ENCODE results near the gene CTXND1. TPM values are rescaled to one million over a fixed set of nuclear protein-coding genes. Genes with fewer than 3 reads are reported as not detected.
"Not testable (repeated sequence)": the region's sequence is repeated elsewhere in the genome, so short reads cannot be mapped to it uniquely, and the experiment has no call there.

CTXND1 gene
- total and polyA plus RNA-seq, 2 of the 13 experiments (the other 11 are each of a cell fraction or from before 2014, with no cell fraction given): 1.2 to 2.1 TPM

GRCh38 chr15:80295777-80296176, 43.8 kb upstream of the CTXND1 start:
- H3K4me1 ChIP-seq (ENCODE audit: insufficient read depth, low read length); FAIRE-seq; ATAC-seq; H3K4me3 ChIP-seq (replicated peaks in 1 of 3; ENCODE audit: insufficient read depth in 1 of 3, low read depth in 2 of 3, low read length in 3 of 3); intact Hi-C loops (cut with micrococcal nuclease; ENCODE audit: unreplicated experiment); H3K36me3 ChIP-seq (replicated peaks in 1 of 2; ENCODE audit: control insufficient read depth in 1 of 2, insufficient read depth in 2 of 2, low read length in 2 of 2); H3K9me3 ChIP-seq (ENCODE audit: low read length); BruUV-seq (replicated peaks); H2AFZ ChIP-seq (ENCODE audit: low read length); H3K79me2 ChIP-seq (ENCODE audit: insufficient read depth, low read length); H3K27ac ChIP-seq (ENCODE audit: extremely low read length, insufficient read depth, low read length); H3K4me2 ChIP-seq (ENCODE audit: low read depth, low read length); DNase-seq (ENCODE audit: low spot score); in situ Hi-C loops (cut with HindIII; ENCODE audit: extremely low pct_ligation_motif_present, low pct_unique_long_range_greater_than_20kb); CTCF ChIA-PET (ENCODE audit: low intra/inter-chr PET ratio, low total read pairs); H3K27me3 ChIP-seq (ENCODE audit: control insufficient read depth in 1 of 2, insufficient read depth in 2 of 2, low read length in 2 of 2); H4K20me1 ChIP-seq (ENCODE audit: insufficient read depth, low read length); POLR2A ChIA-PET; H3K9ac ChIP-seq (ENCODE audit: insufficient read depth, low read depth, low read length): not testable (repeated sequence)
- WGBS (ENCODE audit: low lambda C conversion rate): 80% methylated on average over 4 of the region's 4 CpGs
- peak; percentile 64 for TF ChIP-seq MAFF (IDR thresholded peaks at IDR 0.05; ENCODE audit: low read depth, low read length)
- peak; percentile 21 to 62; a peak in 2 of 4 replicates for TF ChIP-seq MAFK (conservative IDR thresholded peaks at IDR 0.05 in 1 of 2, IDR thresholded peaks at IDR 0.05 in 1 of 2; ENCODE audit: low read length in 2 of 2)

- H3K4me3 ChIP-seq (replicated peaks in 1 of 3; ENCODE audit: insufficient read depth in 1 of 3, low read depth in 2 of 3, low read length in 3 of 3): no peak overlapping the region
- H3K27ac ChIP-seq (ENCODE audit: extremely low read length, insufficient read depth, low read length): no peak overlapping the region
- ChIA-PET POLR2A (no interaction called here), CTCF (ENCODE audit: low intra/inter-chr PET ratio, low total read pairs) (no interaction called here)
- H3K79me2 ChIP-seq (ENCODE audit: insufficient read depth, low read length): no peaks in the 10 kb centered on the region
- no peaks in the 10 kb centered on the region for H4K20me1 ChIP-seq (ENCODE audit: insufficient read depth, low read length)
- H3K4me2 ChIP-seq (ENCODE audit: low read depth, low read length): no peak overlapping the region
- BruUV-seq (replicated peaks): no TSS peak
- DNase-seq (ENCODE audit: low spot score): no peak
- peaks cover 0 to 7% of the 10 kb centered on the region in 2 experiments; a peak in 1 of 5 replicates for H3K27me3 ChIP-seq (ENCODE audit: control insufficient read depth in 1 of 2, insufficient read depth in 2 of 2, low read length in 2 of 2)
- H2AFZ ChIP-seq (ENCODE audit: low read length): no peak overlapping the region
- in situ Hi-C loops (cut with HindIII; ENCODE audit: extremely low pct_ligation_motif_present, low pct_unique_long_range_greater_than_20kb) (no loop called here), intact Hi-C loops (cut with micrococcal nuclease; ENCODE audit: unreplicated experiment) (no loop called here)
- no peaks in the 10 kb centered on the region for H3K36me3 ChIP-seq (replicated peaks in 1 of 2; ENCODE audit: control insufficient read depth in 1 of 2, insufficient read depth in 2 of 2, low read length in 2 of 2)
- ATAC-seq: no peak
- no peak for TF ChIP-seq SNAI1 (CRISPR knock-in tag; IDR thresholded peaks at IDR 0.05; ENCODE audit: borderline replicate concordance)
- TF ChIP-seq TSC22D2 (CRISPR knock-in tag; IDR thresholded peaks at IDR 0.05; ENCODE audit: borderline replicate concordance): no peak
- TF ChIP-seq ZSCAN30 (CRISPR knock-in tag; IDR thresholded peaks at IDR 0.05): no peak
- TF ChIP-seq MZF1 (CRISPR knock-in tag; IDR thresholded peaks at IDR 0.05; ENCODE audit: borderline replicate concordance): no peak
- TF ChIP-seq TCF7 (IDR thresholded peaks at IDR 0.05; ENCODE audit: low read depth): no peak
- H3K9me3 ChIP-seq (ENCODE audit: low read length): no peaks in the 10 kb centered on the region
- WGBS (ENCODE audit: low lambda C conversion rate): 22% methylated on average over 4 of the region's 4 CpGs
- H3K4me1 ChIP-seq (ENCODE audit: insufficient read depth, low read length): peaks cover 8% of the 10 kb centered on the region; the same call in 1 of the 2 replicates
- FAIRE-seq: no peak
- H3K9ac ChIP-seq (ENCODE audit: insufficient read depth, low read depth, low read length): no peak overlapping the region
Measured at GRCh38 chr15:80292079-80292478, 40.1 kb upstream of the CTXND1 start.

- DNase-seq (ENCODE audit: low spot score); FAIRE-seq; H3K4me3 ChIP-seq (replicated peaks in 1 of 3; ENCODE audit: insufficient read depth in 1 of 3, low read depth in 2 of 3, low read length in 3 of 3); BruUV-seq (replicated peaks); H4K20me1 ChIP-seq (ENCODE audit: insufficient read depth, low read length); H3K79me2 ChIP-seq (ENCODE audit: insufficient read depth, low read length); intact Hi-C loops (cut with micrococcal nuclease; ENCODE audit: unreplicated experiment); H3K36me3 ChIP-seq (replicated peaks in 1 of 2; ENCODE audit: control insufficient read depth in 1 of 2, insufficient read depth in 2 of 2, low read length in 2 of 2); POLR2A ChIA-PET; H2AFZ ChIP-seq (ENCODE audit: low read length); H3K4me1 ChIP-seq (ENCODE audit: insufficient read depth, low read length); H3K9me3 ChIP-seq (ENCODE audit: low read length); in situ Hi-C loops (cut with HindIII; ENCODE audit: extremely low pct_ligation_motif_present, low pct_unique_long_range_greater_than_20kb); CTCF ChIA-PET (ENCODE audit: low intra/inter-chr PET ratio, low total read pairs); H3K27ac ChIP-seq (ENCODE audit: extremely low read length, insufficient read depth, low read length); H3K4me2 ChIP-seq (ENCODE audit: low read depth, low read length); H3K27me3 ChIP-seq (ENCODE audit: control insufficient read depth in 1 of 2, insufficient read depth in 2 of 2, low read length in 2 of 2); H3K9ac ChIP-seq (ENCODE audit: insufficient read depth, low read depth, low read length); ATAC-seq: not testable (repeated sequence)
- WGBS (ENCODE audit: low lambda C conversion rate): 57% methylated on average over 5 of the region's 5 CpGs
Measured at GRCh38 chr15:80290891-80291290, 38.9 kb upstream of the CTXND1 start.

Measured in HepG2 (cell line).